IMR-90 (cell line): Measurements from ENCODE around the gene CACNA1D. TPM values are rescaled to one million over a fixed set of nuclear protein-coding genes. Genes with fewer than 3 reads are reported as not detected.

ENCODE experiments used
- ATAC-seq: fragments of 200-7000 bp; cut with Tn5 transposase; 2 replicates; pipeline ENCODE4 v1.9.1; 2020; ENCODE audit warnings: low read depth, mild to moderate bottlenecking, moderate library complexity
- BruUV-seq: library from RNA; stranded (reverse); fragments of 400-500 nt; replicated peaks from 2 replicates; lab custom pipeline; 2021; lab: Mats Ljungman, UMichigan
- CTCF ChIA-PET: fragments of 300-600 bp; formaldehyde crosslinking; extraction: SDS; loops from one replicate; lab custom pipeline; 2021; ENCODE audit warnings: antibody characterized with exemption; lab: Yijun Ruan, JAX
- POLR2A ChIA-PET: fragments of 300-600 bp; sonication (Branson Sonifier 250); formaldehyde crosslinking; loops from one replicate; lab custom pipeline; 2022; ENCODE audit warnings: antibody characterized with exemption; ENCODE audit not compliant: unreplicated experiment; lab: Charles Lee
- DNase-seq: peaks from one replicate; pipeline ENCODE4 v3.0.0; 2013
- H2AFZ ChIP-seq: replicated peaks from 2 replicates; pipeline ENCODE3; 2013; ENCODE audit warnings: low read length, mild to moderate bottlenecking; ENCODE audit not compliant: poor library complexity
- H2AK5ac ChIP-seq: 2 replicates; pipeline ENCODE4 v1.6.1; 2013; ENCODE audit warnings: low read depth, low read length, inconsistent platforms
- H2AK9ac ChIP-seq: replicated peaks from 2 replicates; pipeline ENCODE3; 2013; ENCODE audit warnings: mild to moderate bottlenecking, low read depth, low read length, moderate library complexity; ENCODE audit not compliant: poor library complexity
- H2BK120ac ChIP-seq: 2 replicates; pipeline ENCODE4 v1.6.1; 2013; ENCODE audit warnings: low read depth, low read length, inconsistent platforms
- H2BK15ac ChIP-seq: 3 replicates; pipeline ENCODE4 v1.6.1; 2013; ENCODE audit warnings: low read depth, low read length, inconsistent platforms
- H2BK20ac ChIP-seq: 2 replicates; pipeline ENCODE4 v1.6.1; 2013; ENCODE audit warnings: low read depth, mild to moderate bottlenecking, inconsistent platforms, low read length, moderate library complexity
- H2BK5ac ChIP-seq: 2 replicates; pipeline ENCODE4 v1.6.1; 2013; ENCODE audit warnings: mild to moderate bottlenecking, low read depth, low read length, inconsistent platforms; ENCODE audit not compliant: poor library complexity, severe bottlenecking
- H3K14ac ChIP-seq: replicated peaks from 2 replicates; pipeline ENCODE4 v1.6.1; 2013; ENCODE audit warnings: low read depth, low read length, inconsistent platforms
- H3K18ac ChIP-seq: 2 replicates; pipeline ENCODE4 v1.6.1; 2013; ENCODE audit warnings: low read depth, low read length, control low read depth
- H3K23ac ChIP-seq: 2 replicates; pipeline ENCODE4 v1.6.1; 2013; ENCODE audit warnings: low read depth, low read length, inconsistent platforms
- H3K27ac ChIP-seq: 2 replicates; pipeline ENCODE4 v1.5.1; 2013; ENCODE audit warnings: mild to moderate bottlenecking, control low read depth, low read length; ENCODE audit not compliant: insufficient read depth
- H3K27me3 ChIP-seq: 2 replicates; pipeline ENCODE4 v1.6.1; 2013; ENCODE audit warnings: low read length; ENCODE audit not compliant: control insufficient read depth, insufficient read depth
- H3K36me3 ChIP-seq: 2 replicates; pipeline ENCODE4 v1.6.1; 2013; ENCODE audit warnings: low read length, mixed read lengths; ENCODE audit not compliant: control insufficient read depth, insufficient read depth
- H3K4ac ChIP-seq: 2 replicates; pipeline ENCODE4 v1.6.1; 2013; ENCODE audit warnings: low read depth, low read length, inconsistent platforms
- H3K4me1 ChIP-seq: 2 replicates; pipeline ENCODE4 v1.6.1; 2013; ENCODE audit warnings: low read length, mixed read lengths; ENCODE audit not compliant: control insufficient read depth, insufficient read depth
- H3K4me2 ChIP-seq: 2 replicates; pipeline ENCODE4 v1.6.1; 2013; ENCODE audit warnings: low read depth, mild to moderate bottlenecking, control low read depth, low read length, moderate library complexity
- H3K4me3 ChIP-seq: 2 replicates; pipeline ENCODE4 v1.5.1; 2013; ENCODE audit warnings: low read depth, mild to moderate bottlenecking, control low read depth, low read length, moderate library complexity; ENCODE audit not compliant: insufficient read depth
- H3K56ac ChIP-seq: 2 replicates; pipeline ENCODE4 v1.6.1; 2013; ENCODE audit warnings: low read length, inconsistent platforms; ENCODE audit not compliant: insufficient read depth; ENCODE audit errors: extremely low read depth
- H3K79me1 ChIP-seq, 2 experiments: 2 replicates each; pipeline ENCODE4 v1.6.1; 2013; ENCODE audit warnings: low read length in 2 of 2, inconsistent platforms in 1 of 2, low read depth in 1 of 2
- H3K9ac ChIP-seq: 2 replicates; pipeline ENCODE4 v1.6.1; 2013; ENCODE audit warnings: low read depth, low read length, control low read depth
- H3K9me1 ChIP-seq: 2 replicates; pipeline ENCODE4 v1.6.1; 2013; ENCODE audit warnings: low read length, inconsistent platforms; ENCODE audit not compliant: insufficient read depth
- H3K9me3 ChIP-seq: 2 replicates; pipeline ENCODE4 v1.6.1; 2013; ENCODE audit warnings: low read length; ENCODE audit not compliant: control insufficient read depth, insufficient read depth
- H4K20me1 ChIP-seq: 2 replicates; pipeline ENCODE4 v1.6.1; 2013; ENCODE audit warnings: low read length, inconsistent platforms; ENCODE audit not compliant: insufficient read depth
- H4K5ac ChIP-seq: 2 replicates; pipeline ENCODE4 v1.6.1; 2013; ENCODE audit warnings: mild to moderate bottlenecking, low read depth, low read length, control low read depth
- H4K8ac ChIP-seq, 2 experiments: 2 replicates each; pipeline ENCODE4 v1.6.1; 2013; ENCODE audit warnings: low read depth in 2 of 2, low read length in 2 of 2, control low read depth in 1 of 2, inconsistent platforms in 1 of 2
- H4K91ac ChIP-seq: 2 replicates; pipeline ENCODE4 v1.6.1; 2013; ENCODE audit warnings: low read depth, low read length, inconsistent platforms; ENCODE audit not compliant: insufficient read depth
- CTCF ChIP-seq: conservative IDR thresholded peaks from 2 replicates; pipeline ENCODE4 v1.5.1; 2012; ENCODE audit warnings: mild to moderate bottlenecking, low read depth, low read length, improper control_type of control experiment
- MAFK ChIP-seq: IDR thresholded peaks from 2 replicates; pipeline ENCODE4 v1.6.1; 2012; ENCODE audit warnings: low read depth, low read length, improper control_type of control experiment
- WGBS, 2 experiments: methylation state at CpG; one replicate each; pipeline versions ENCODE4 v1.1.5 to v1.1.7; 2013; ENCODE audit warnings: missing lambda C conversion rate in 2 of 2; ENCODE audit not compliant: insufficient read length in 1 of 2; ENCODE audit errors: extremely low coverage in 2 of 2; 5-methylcytosine and 5-hydroxymethylcytosine counted together
- dilution Hi-C: fragments of 300-500 bp; cut with HindIII; formaldehyde crosslinking; loops from one replicate; pipeline ENCODE4 v1.14.3; 2018; ENCODE audit warnings: low sequenced_read_pairs; ENCODE audit not compliant: unreplicated experiment
- in situ Hi-C: fragments of 300-500 bp; cut with MboI; formaldehyde crosslinking; loops from 3 replicates; pipeline ENCODE4 v1.14.3; 2019; ENCODE audit warnings: low sequenced_read_pairs, inconsistent platforms, mixed read lengths
- intact Hi-C: fragments of 100-400 bp; cut with micrococcal nuclease; formaldehyde crosslinking; loops from 2 replicates; pipeline ENCODE4 v1.10.0; 2022
- polyA plus RNA-seq, 3 experiments: library from polyadenylated mRNA; depleted of rRNA; stranded (reverse); fragments of >200 nt; gene quantifications; 2 replicates each; pipeline ENCODE4 v1.2.3, GENCODE V29; 2012; ENCODE audit warnings: low replicate concordance in 1 of 3
- total RNA-seq: library from RNA; depleted of rRNA; stranded (reverse); fragments of >200 nt; gene quantifications from 2 replicates; pipeline ENCODE4 v1.2.3, GENCODE V29; 2012

CACNA1D gene
- total and polyA plus RNA-seq, 2 of the 4 experiments (the other 2 are of a cell fraction): 0.07 TPM; not detected in 1

- no TSS peak for BruUV-seq
- Histone ChIP-seq H3K4me1 (no peaks in the 10 kb centered on the region), H3K23ac (no peak overlapping the region), H3K9me3 (no peaks in the 10 kb centered on the region), H2AK9ac (no peak overlapping the region), H4K8ac (no peak overlapping the region), H3K4me3 (no peak overlapping the region), H4K5ac (no peak overlapping the region), H4K20me1 (no peaks in the 10 kb centered on the region), H3K4ac (no peak overlapping the region), H3K79me1 (no peaks in the 10 kb centered on the region), H2BK120ac (no peak overlapping the region), H2AFZ (no peak overlapping the region), H3K9me1 (no peaks in the 10 kb centered on the region), H3K14ac (no peak overlapping the region), H3K18ac (no peak overlapping the region), H2BK15ac (no peak overlapping the region), H3K56ac (no peak overlapping the region), H3K27me3 (0 out of 2 replicates have a peak, but pooled peaks cover 1% of the 10 kb centered on the region), H3K36me3 (no peaks in the 10 kb centered on the region), H3K27ac (no peak overlapping the region), H3K4me2 (no peak overlapping the region), H4K91ac (no peak overlapping the region), H2AK5ac (no peak overlapping the region), H2BK20ac (no peak overlapping the region), H3K9ac (no peak overlapping the region), H2BK5ac (no peak overlapping the region)
- intact Hi-C loops (no loop called here), in situ Hi-C loops (no loop called here), dilution Hi-C loops (no loop called here)
- ChIA-PET POLR2A (no interaction called here), CTCF (no interaction called here)
- TF ChIP-seq MAFK (peak; percentile 90), CTCF (no peak)
- WGBS, 2 experiments: 80% methylated on average over 5 of the region's 12 CpGs; no CpG with 5 or more reads in 1 of the 2 experiments
- DNase-seq (no peak), ATAC-seq (no peak)
These were observed 171.4 kb downstream of the CACNA1D start for GRCh38 chr3:53665608-53666425.
